Osteoblast (primary cell): ENCODE measurements around the gene ARHGAP15. TPM values are rescaled to one million over a fixed set of nuclear protein-coding genes. Genes with fewer than 3 reads are reported as not detected.
A peak's percentile ranks its signal among the peaks of the same experiment; 100 is the strongest.

Source experiments
- DNase-seq: peaks from one replicate; pipeline ENCODE4 v3.0.0; 2011; ENCODE audit warnings: low spot score, mixed read lengths; ENCODE audit not compliant: insufficient read length; ENCODE audit errors: missing footprints
- H2AFZ ChIP-seq: 2 replicates; pipeline ENCODE4 v1.6.0; 2011; ENCODE audit warnings: mild to moderate bottlenecking, low read length
- H3K27ac ChIP-seq: 2 replicates; pipeline ENCODE4 v1.5.1; 2011; ENCODE audit warnings: mild to moderate bottlenecking, low read depth, low read length, moderate library complexity
- H3K27me3 ChIP-seq: 2 replicates; pipeline ENCODE4 v1.6.0; 2012; ENCODE audit warnings: mild to moderate bottlenecking, control low read depth, inconsistent platforms, low read length, moderate library complexity; ENCODE audit not compliant: insufficient read depth
- H3K36me3 ChIP-seq: 2 replicates; pipeline ENCODE4 v1.5.1; 2011; ENCODE audit warnings: mild to moderate bottlenecking, low read length, control low read depth, moderate library complexity; ENCODE audit not compliant: insufficient read depth
- H3K4me1 ChIP-seq: 2 replicates; pipeline ENCODE4 v1.5.1; 2011; ENCODE audit warnings: mild to moderate bottlenecking, low read length, control low read depth, moderate library complexity; ENCODE audit not compliant: insufficient read depth
- H3K4me2 ChIP-seq: 2 replicates; pipeline ENCODE4 v1.6.0; 2011; ENCODE audit warnings: mild to moderate bottlenecking, low read length; ENCODE audit not compliant: insufficient read depth
- H3K4me3 ChIP-seq: fragments of 200-600 bp; sonication (generic); 3 replicates; pipeline ENCODE4 v1.5.1; 2012; ENCODE audit warnings: mild to moderate bottlenecking, low read length, inconsistent platforms; ENCODE audit not compliant: insufficient read depth
- H3K79me2 ChIP-seq: 2 replicates; pipeline ENCODE4 v1.6.0; 2012; ENCODE audit warnings: mild to moderate bottlenecking, low read length, control low read depth, inconsistent platforms; ENCODE audit not compliant: insufficient read depth
- H3K9me3 ChIP-seq: 2 replicates; pipeline ENCODE4 v1.5.1; 2011; ENCODE audit warnings: low read depth, low read length, control low read depth
- H4K20me1 ChIP-seq: 2 replicates; pipeline ENCODE4 v1.6.0; 2012; ENCODE audit warnings: mild to moderate bottlenecking, low read length, control low read depth; ENCODE audit not compliant: insufficient read depth
- CTCF ChIP-seq: IDR thresholded peaks from 2 replicates; pipeline ENCODE4 v1.5.1; 2011; ENCODE audit warnings: mild to moderate bottlenecking, low read depth, low read length, moderate library complexity; ENCODE audit errors: extremely low read depth
- total RNA-seq: library from RNA; depleted of rRNA; stranded (reverse); fragments of >200 nt; gene quantifications from 2 replicates; pipeline ENCODE4 v1.2.3, GENCODE V29; 2012

ARHGAP15 gene
- total RNA-seq, 1 donor = 2.2 TPM

DNA sequence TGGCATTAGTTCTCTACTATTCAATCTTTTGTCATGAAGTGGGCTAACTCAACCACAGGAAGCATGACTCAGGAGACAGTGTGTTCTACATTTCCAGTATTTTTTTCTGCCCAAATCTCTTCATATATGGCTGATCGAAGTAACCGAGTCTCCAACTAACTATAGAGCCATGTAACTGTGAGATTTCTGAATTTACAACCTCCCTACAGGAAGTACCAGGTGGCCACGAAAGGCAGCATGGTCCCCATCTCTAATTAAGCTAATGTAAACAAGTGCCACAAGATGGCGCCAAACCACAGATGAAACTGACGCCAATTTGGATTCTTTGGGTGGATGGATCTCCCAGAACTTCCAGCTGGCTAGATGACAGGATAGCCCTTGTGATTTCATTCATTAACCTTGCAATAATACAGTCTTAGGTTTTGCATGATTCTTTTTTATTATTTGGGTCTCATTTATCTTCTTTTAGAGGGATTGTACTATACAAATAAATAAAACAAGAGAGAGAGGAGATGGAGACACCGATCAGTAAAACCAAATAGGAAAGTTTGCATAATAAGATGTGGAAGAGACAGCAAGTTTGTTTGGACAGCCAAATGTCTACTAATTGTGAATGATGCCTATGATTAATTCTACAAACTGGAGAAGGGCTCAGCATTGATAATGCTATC is 18.3 kb upstream of the ARHGAP15 start:
- H3K9me3 ChIP-seq = no peaks in the 10 kb centered on the region
- H3K4me3 ChIP-seq = peak overlapping the region; percentile 8
- peak; percentile 3 for DNase-seq
- H3K4me2 ChIP-seq = peak overlapping the region; percentile 65
- no peak overlapping the region for H3K27ac ChIP-seq
- H3K79me2 ChIP-seq = no peaks in the 10 kb centered on the region
- no peaks in the 10 kb centered on the region for H3K4me1 ChIP-seq
- TF ChIP-seq CTCF = peak; percentile 73
- no peaks in the 10 kb centered on the region for H3K36me3 ChIP-seq
- H2AFZ ChIP-seq = peak overlapping the region; percentile 65
- H4K20me1 ChIP-seq = no peaks in the 10 kb centered on the region
- H3K27me3 ChIP-seq = no peaks in the 10 kb centered on the region

GRCh38 chr2:143117225-143117624 is 12.0 kb upstream of the ARHGAP15 start:
- H3K4me1 ChIP-seq = no peaks in the 10 kb centered on the region
- no peak overlapping the region for H3K4me2 ChIP-seq
- no peaks in the 10 kb centered on the region for H3K36me3 ChIP-seq
- H3K79me2 ChIP-seq = no peaks in the 10 kb centered on the region
- DNase-seq = no peak
- no peaks in the 10 kb centered on the region for H3K9me3 ChIP-seq
- no peaks in the 10 kb centered on the region for H4K20me1 ChIP-seq
- no peak overlapping the region for H2AFZ ChIP-seq
- TF ChIP-seq CTCF = no peak
- no peak overlapping the region for H3K27ac ChIP-seq
- no peak overlapping the region for H3K4me3 ChIP-seq
- no peaks in the 10 kb centered on the region for H3K27me3 ChIP-seq

DNA sequence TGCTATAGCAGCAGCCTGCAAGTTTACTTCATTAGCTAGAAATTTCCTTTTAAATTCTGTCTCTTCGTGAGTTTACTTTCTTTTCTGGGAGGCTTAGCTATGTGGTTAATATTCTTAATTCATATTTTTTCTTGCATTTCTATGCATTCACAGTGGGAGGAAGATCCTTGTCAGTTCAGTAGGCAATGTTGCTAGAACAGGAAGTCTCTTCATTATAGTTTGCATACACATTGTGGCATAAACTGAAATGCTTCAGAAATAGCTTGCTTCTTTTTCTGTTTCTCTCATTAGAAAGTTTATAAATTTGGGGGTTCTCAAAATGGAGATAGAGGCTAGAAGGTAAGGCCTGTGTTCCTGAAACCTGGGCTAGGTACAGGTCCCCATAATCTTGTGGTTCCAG is 8.1 kb upstream of the ARHGAP15 start:
- no peaks in the 10 kb centered on the region for H3K4me1 ChIP-seq
- no peak overlapping the region for H2AFZ ChIP-seq
- no peak for TF ChIP-seq CTCF
- H3K36me3 ChIP-seq = no peaks in the 10 kb centered on the region
- no peak overlapping the region for H3K27ac ChIP-seq
- no peak for DNase-seq
- no peaks in the 10 kb centered on the region for H3K9me3 ChIP-seq
- H3K4me2 ChIP-seq = no peak overlapping the region
- no peak overlapping the region for H3K4me3 ChIP-seq
- no peaks in the 10 kb centered on the region for H3K79me2 ChIP-seq
- H3K27me3 ChIP-seq = no peaks in the 10 kb centered on the region
- H4K20me1 ChIP-seq = no peaks in the 10 kb centered on the region

DNA sequence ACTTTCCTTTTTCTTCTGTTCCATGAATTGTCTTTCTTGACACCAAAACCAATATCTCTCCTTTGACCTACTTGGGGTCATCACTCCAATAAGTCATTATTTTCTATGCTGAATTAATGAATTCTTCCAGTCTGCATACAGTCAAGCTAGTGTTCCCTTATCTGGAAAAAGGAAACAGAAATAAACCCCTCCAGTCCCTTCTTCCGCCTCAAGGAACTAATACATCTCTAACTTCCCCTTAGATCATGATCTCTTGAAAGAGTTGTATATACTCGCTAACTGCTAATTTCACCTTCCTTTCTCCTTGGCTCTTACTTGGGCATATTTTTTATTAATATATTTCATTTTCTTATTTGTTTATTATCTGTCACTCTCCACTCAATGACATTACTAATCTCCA is 7.3 kb upstream of the ARHGAP15 start:
- Histone ChIP-seq H3K27me3 (no peaks in the 10 kb centered on the region), H3K36me3 (no peaks in the 10 kb centered on the region), H2AFZ (no peak overlapping the region), H3K4me2 (no peak overlapping the region), H3K4me3 (no peak overlapping the region), H3K4me1 (no peaks in the 10 kb centered on the region), H4K20me1 (no peaks in the 10 kb centered on the region), H3K9me3 (no peaks in the 10 kb centered on the region), H3K27ac (no peak overlapping the region), H3K79me2 (no peaks in the 10 kb centered on the region)
- TF ChIP-seq CTCF = no peak
- DNase-seq = no peak
